ENCODE measurements around the gene HCN2.
"Not testable (repeated sequence)": the region's sequence is repeated elsewhere in the genome, so short reads cannot be mapped to it uniquely, and the experiment has no call there.

Gene HCN2

GRCh38 chr19:585146-585545, 4.5 kb upstream of the HCN2 start:
- DNase-seq (ENCODE audit: low spot score), result not testable (repeated sequence)

- DNase-seq (ENCODE audit: low spot score), result no peak
These were observed 4.0 kb upstream of the HCN2 start for GRCh38 chr19:585551-586110.

- peak; percentile 93 for DNase-seq (ENCODE audit: low spot score)
These were observed 1.5 kb upstream of the HCN2 start for GRCh38 chr19:588093-588740.

GRCh38 chr19:588741-589692, 664 bp upstream of the HCN2 start:
- no peak for DNase-seq (ENCODE audit: low spot score)

GRCh38 chr19:590396-590745, 690 bp downstream of the HCN2 start:
- DNase-seq (ENCODE audit: low spot score), result no peak

GRCh38 chr19:590750-591098, 1.0 kb downstream of the HCN2 start:
- DNase-seq (ENCODE audit: low spot score), result no peak

GRCh38 chr19:591099-591958, 1.6 kb downstream of the HCN2 start:
- no peak for DNase-seq (ENCODE audit: low spot score)

GRCh38 chr19:592101-592500, 2.4 kb downstream of the HCN2 start:
- DNase-seq (ENCODE audit: low spot score), result no peak

GRCh38 chr19:593055-593454, 3.4 kb downstream of the HCN2 start:
- DNase-seq (ENCODE audit: low spot score), result no peak

- no peak for DNase-seq (ENCODE audit: low spot score)
These were observed 3.8 kb downstream of the HCN2 start for GRCh38 chr19:593505-593904.

GRCh38 chr19:594265-594870, 4.7 kb downstream of the HCN2 start:
- no peak for DNase-seq (ENCODE audit: low spot score)

GRCh38 chr19:595326-596262, 5.9 kb downstream of the HCN2 start:
- no peak for DNase-seq (ENCODE audit: low spot score)

- DNase-seq (ENCODE audit: low spot score), result no peak
These were observed 6.6 kb downstream of the HCN2 start for GRCh38 chr19:596263-596655.

- DNase-seq (ENCODE audit: low spot score), result no peak
These were observed 8.0 kb downstream of the HCN2 start for GRCh38 chr19:597406-598315.

GRCh38 chr19:601310-601709, 11.6 kb downstream of the HCN2 start:
- DNase-seq (ENCODE audit: low spot score), result no peak

- no peak for DNase-seq (ENCODE audit: low spot score)
These were observed 12.1 kb downstream of the HCN2 start for GRCh38 chr19:601790-602189.

- no peak for DNase-seq (ENCODE audit: low spot score)
These were observed 13.0 kb downstream of the HCN2 start for GRCh38 chr19:602391-603301.

GRCh38 chr19:603302-603639, 13.6 kb downstream of the HCN2 start:
- DNase-seq (ENCODE audit: low spot score), result not testable (repeated sequence)

GRCh38 chr19:603779-604178, 14.1 kb downstream of the HCN2 start:
- DNase-seq (ENCODE audit: low spot score), result not testable (repeated sequence)
